ENCODE measurements around the gene B3GNT7.

Gene B3GNT7

GRCh38 chr2:231379266-231380215 lies 16.0 kb upstream of the B3GNT7 start:
- Histone ChIP-seq H3K36me3 (ENCODE audit: insufficient read depth, low read length) (no peaks in the 10 kb centered on the region), H3K27ac (ENCODE audit: low read depth, low read length, poor library complexity, severe bottlenecking) (no peak overlapping the region), H3K9me3 (ENCODE audit: low read length) (no peaks in the 10 kb centered on the region; the same call in 1 of the 2 replicates), H3K79me2 (ENCODE audit: insufficient read depth, low read length) (no peaks in the 10 kb centered on the region), H3K4me3 (ENCODE audit: low read depth, low read length, poor library complexity, severe bottlenecking) (no peak overlapping the region), H3K9me2 (ENCODE audit: low read depth, low read length) (no peaks in the 10 kb centered on the region), H3K4me1 (ENCODE audit: insufficient read depth, low read length, severe bottlenecking) (no peaks in the 10 kb centered on the region), H3K27me3 (ENCODE audit: insufficient read depth, low read length) (peaks cover 13% of the 10 kb centered on the region; the same call in 1 of the 2 replicates), H3K4me2 (ENCODE audit: low read length) (no peak overlapping the region), H4K20me1 (ENCODE audit: insufficient read depth, low read length) (no peaks in the 10 kb centered on the region), H2AFZ (ENCODE audit: low read length) (no peak overlapping the region), H3K9ac (ENCODE audit: low read length) (no peak overlapping the region), H3F3A (ENCODE audit: insufficient read depth, low read length) (no peaks in the 10 kb centered on the region)
- TF ChIP-seq EZH2 (IDR thresholded peaks at IDR 0.05; ENCODE audit: borderline replicate concordance, low read length) (no peak), CTCF (IDR thresholded peaks at IDR 0.05; ENCODE audit: low read length) (no peak)

DNA sequence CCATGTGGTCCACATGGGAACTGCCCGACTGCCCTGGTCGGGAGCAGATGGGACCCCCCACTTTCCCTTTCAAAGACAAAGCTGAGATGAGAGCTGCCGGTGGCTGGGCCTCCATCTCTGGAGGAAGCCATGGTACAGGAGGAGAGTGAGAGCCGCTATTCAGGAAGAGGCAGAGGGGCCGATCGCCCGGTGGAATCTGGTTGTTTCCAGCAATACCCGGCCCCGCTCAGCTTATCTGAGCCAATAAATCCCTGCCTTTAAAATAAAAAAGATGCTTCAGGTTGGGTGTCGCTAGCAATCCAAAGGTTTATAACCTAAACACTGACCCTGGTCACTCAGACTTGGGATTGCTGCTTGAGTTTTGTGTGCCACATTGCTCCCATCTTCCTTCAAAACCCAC lies 15.2 kb upstream of the B3GNT7 start:
- no peak overlapping the region for H3K4me2 ChIP-seq (ENCODE audit: low read length)
- TF ChIP-seq CTCF (IDR thresholded peaks at IDR 0.05; ENCODE audit: low read length), result no peak
- TF ChIP-seq EZH2 (IDR thresholded peaks at IDR 0.05; ENCODE audit: borderline replicate concordance, low read length), result no peak
- peaks cover 13% of the 10 kb centered on the region; the same call in 1 of the 2 replicates for H3K27me3 ChIP-seq (ENCODE audit: insufficient read depth, low read length)
- H3K9me2 ChIP-seq (ENCODE audit: low read depth, low read length), result no peaks in the 10 kb centered on the region
- no peak overlapping the region for H3K9ac ChIP-seq (ENCODE audit: low read length)
- no peak overlapping the region for H3K4me3 ChIP-seq (ENCODE audit: low read depth, low read length, poor library complexity, severe bottlenecking)
- no peaks in the 10 kb centered on the region for H3F3A ChIP-seq (ENCODE audit: insufficient read depth, low read length)
- H3K9me3 ChIP-seq (ENCODE audit: low read length), result peaks cover 3% of the 10 kb centered on the region; the same call in 1 of the 2 replicates
- H3K36me3 ChIP-seq (ENCODE audit: insufficient read depth, low read length), result no peaks in the 10 kb centered on the region
- H2AFZ ChIP-seq (ENCODE audit: low read length), result no peak overlapping the region
- no peaks in the 10 kb centered on the region for H3K4me1 ChIP-seq (ENCODE audit: insufficient read depth, low read length, severe bottlenecking)
- H3K79me2 ChIP-seq (ENCODE audit: insufficient read depth, low read length), result no peaks in the 10 kb centered on the region
- no peaks in the 10 kb centered on the region for H4K20me1 ChIP-seq (ENCODE audit: insufficient read depth, low read length)
- H3K27ac ChIP-seq (ENCODE audit: low read depth, low read length, poor library complexity, severe bottlenecking), result no peak overlapping the region

- no peak overlapping the region for H3K4me2 ChIP-seq (ENCODE audit: low read length)
- no peaks in the 10 kb centered on the region for H3K79me2 ChIP-seq (ENCODE audit: insufficient read depth, low read length)
- no peak overlapping the region for H3K9ac ChIP-seq (ENCODE audit: low read length)
- H4K20me1 ChIP-seq (ENCODE audit: insufficient read depth, low read length), result no peaks in the 10 kb centered on the region
- H3K36me3 ChIP-seq (ENCODE audit: insufficient read depth, low read length), result no peaks in the 10 kb centered on the region
- peaks cover 3% of the 10 kb centered on the region; the same call in 1 of the 2 replicates for H3K9me3 ChIP-seq (ENCODE audit: low read length)
- H3K9me2 ChIP-seq (ENCODE audit: low read depth, low read length), result no peaks in the 10 kb centered on the region
- TF ChIP-seq CTCF (IDR thresholded peaks at IDR 0.05; ENCODE audit: low read length) (no peak), EZH2 (IDR thresholded peaks at IDR 0.05; ENCODE audit: borderline replicate concordance, low read length) (no peak)
- no peaks in the 10 kb centered on the region for H3F3A ChIP-seq (ENCODE audit: insufficient read depth, low read length)
- no peak overlapping the region for H2AFZ ChIP-seq (ENCODE audit: low read length)
- H3K27me3 ChIP-seq (ENCODE audit: insufficient read depth, low read length), result peaks cover 13% of the 10 kb centered on the region; the same call in 1 of the 2 replicates
- H3K4me1 ChIP-seq (ENCODE audit: insufficient read depth, low read length, severe bottlenecking), result no peaks in the 10 kb centered on the region
- no peak overlapping the region for H3K27ac ChIP-seq (ENCODE audit: low read depth, low read length, poor library complexity, severe bottlenecking)
- no peak overlapping the region for H3K4me3 ChIP-seq (ENCODE audit: low read depth, low read length, poor library complexity, severe bottlenecking)
Measured at GRCh38 chr2:231380991-231381847, 14.3 kb upstream of the B3GNT7 start.
